HG02885 (cell line): ENCODE results near the gene CNP.

Experiments used
- ATAC-seq: cut with Tn5 transposase; IDR thresholded peaks from one replicate; pipeline ENCODE4 v1.9.1; 2021; ENCODE audit warnings: mild to moderate bottlenecking; ENCODE audit not compliant: unreplicated experiment, poor library complexity

Gene CNP

DNA sequence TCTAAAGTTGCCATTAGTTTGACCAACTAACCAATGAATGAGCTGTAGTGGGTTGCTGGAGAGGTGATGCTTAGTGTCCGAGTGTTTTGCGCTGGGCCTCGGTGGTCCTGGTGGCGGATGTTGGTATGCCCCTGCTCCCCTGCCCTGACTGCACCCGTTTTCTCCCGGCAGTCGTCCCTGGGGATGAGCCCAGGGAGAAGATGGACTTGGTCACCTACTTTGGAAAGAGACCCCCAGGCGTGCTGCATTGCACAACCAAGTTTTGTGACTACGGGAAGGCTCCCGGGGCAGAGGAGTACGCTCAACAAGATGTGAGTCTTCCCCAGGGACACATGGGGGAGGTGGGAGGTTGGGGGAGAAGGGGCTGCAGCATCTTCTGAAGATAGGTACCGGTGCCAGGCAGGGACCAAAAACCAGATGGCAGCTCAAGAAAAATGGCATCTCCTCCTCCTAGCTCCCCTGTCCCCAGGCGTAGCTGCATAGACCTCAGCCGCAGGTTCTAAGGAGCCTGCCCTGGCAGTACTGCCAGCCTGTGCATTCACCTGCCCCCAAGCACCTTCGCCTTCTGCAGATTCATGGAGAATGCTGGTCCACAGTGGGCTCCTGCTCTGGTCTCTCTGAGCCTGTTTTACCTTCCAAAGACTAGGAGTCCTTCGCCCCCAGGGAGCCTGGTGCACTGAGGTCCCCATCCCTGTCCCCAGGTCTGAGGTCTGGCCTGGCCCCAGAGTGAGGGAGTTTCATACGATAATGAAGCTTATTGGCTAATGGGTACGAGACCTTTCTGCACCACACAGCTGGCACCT is 5.3 kb downstream of the CNP start:
- ATAC-seq = no peak

DNA sequence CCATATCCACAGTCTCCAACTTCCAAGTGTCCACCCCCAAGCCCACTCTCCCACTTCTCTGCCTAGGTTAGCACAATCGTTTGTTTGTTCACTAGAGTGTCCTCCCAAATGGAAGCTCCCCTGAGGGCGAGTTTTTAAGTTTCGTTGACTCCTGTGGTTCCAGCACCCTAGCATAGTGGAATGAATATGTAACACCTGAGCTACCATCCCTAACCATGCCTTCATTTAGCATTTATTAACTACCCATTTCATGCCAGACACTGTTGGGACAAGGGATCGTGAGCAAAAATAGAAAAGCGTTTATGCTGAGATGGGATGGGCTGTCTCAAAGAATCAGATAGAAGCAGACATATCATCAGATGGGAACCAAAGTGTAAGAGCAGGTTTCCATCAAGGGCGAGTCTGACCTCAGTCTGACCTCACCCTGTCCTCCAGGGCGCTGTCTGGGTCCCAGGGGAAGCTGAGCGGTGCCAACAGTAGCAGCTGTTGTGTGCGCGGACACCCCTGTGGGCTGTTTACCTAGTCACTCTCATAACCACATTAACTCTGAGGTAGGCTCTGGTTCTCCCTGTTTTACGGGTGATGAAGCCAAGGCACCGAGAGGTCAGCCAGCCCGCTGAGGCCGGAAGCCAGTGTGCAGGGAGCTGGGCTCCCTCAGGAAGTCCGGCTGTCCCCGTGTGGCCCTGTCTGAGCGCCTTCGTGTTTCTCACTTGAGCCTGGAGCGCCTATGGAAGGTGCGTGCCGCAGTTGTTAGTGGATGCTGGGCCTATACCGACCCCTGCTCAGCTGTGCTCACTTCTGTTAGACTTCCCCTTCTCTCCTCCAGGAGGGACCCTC is 6.2 kb downstream of the CNP start:
- ATAC-seq = no peak

DNA sequence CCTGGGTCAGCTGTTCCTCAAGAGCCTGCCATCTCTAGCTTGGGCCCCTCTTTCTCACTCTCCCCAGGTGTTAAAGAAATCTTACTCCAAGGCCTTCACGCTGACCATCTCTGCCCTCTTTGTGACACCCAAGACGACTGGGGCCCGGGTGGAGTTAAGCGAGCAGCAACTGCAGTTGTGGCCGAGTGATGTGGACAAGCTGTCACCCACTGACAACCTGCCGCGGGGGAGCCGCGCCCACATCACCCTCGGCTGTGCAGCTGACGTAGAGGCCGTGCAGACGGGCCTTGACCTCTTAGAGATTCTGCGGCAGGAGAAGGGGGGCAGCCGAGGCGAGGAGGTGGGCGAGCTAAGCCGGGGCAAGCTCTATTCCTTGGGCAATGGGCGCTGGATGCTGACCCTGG is 6.8 kb downstream of the CNP start:
- no peak for ATAC-seq

DNA sequence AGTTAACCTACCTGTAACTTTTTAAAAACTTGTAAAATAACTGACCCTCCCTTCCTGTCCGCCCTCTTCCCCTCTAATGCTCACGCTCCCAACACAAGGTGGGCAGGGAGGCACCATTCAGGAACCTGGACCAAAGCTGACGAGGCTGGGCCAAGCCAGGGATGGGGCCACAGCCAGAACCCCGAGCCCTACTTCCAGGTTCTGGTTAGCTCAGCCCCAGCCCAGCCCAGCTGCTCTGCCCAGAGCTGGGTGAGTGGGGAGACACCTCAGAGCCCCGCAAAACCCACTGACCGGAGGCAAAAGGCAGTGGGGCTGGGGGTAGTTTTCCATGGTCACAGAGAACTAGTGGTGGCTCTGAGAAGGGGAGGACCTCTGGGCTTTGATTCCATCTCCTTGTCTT is 7.4 kb downstream of the CNP start:
- no peak for ATAC-seq

DNA sequence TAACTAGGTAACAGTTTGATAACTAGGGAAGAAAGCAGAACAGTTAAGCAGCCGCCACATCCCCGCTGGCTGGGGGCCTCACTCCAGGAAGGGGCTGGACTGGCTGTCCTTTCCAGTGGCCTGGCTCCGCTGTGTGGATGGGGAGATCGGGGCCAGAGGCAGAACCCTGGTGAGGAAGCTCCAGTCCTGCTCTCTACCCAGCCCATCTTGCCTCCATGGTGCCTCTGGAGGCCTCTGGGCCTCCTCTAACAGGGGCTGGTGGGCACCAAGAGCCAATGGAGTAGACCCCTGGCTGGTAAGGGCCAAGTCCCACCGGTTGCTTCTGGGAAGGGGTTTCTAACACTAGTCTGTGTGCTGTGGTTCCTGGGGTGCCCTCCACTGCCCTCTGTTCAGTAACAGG is 8.1 kb downstream of the CNP start:
- ATAC-seq = no peak

DNA sequence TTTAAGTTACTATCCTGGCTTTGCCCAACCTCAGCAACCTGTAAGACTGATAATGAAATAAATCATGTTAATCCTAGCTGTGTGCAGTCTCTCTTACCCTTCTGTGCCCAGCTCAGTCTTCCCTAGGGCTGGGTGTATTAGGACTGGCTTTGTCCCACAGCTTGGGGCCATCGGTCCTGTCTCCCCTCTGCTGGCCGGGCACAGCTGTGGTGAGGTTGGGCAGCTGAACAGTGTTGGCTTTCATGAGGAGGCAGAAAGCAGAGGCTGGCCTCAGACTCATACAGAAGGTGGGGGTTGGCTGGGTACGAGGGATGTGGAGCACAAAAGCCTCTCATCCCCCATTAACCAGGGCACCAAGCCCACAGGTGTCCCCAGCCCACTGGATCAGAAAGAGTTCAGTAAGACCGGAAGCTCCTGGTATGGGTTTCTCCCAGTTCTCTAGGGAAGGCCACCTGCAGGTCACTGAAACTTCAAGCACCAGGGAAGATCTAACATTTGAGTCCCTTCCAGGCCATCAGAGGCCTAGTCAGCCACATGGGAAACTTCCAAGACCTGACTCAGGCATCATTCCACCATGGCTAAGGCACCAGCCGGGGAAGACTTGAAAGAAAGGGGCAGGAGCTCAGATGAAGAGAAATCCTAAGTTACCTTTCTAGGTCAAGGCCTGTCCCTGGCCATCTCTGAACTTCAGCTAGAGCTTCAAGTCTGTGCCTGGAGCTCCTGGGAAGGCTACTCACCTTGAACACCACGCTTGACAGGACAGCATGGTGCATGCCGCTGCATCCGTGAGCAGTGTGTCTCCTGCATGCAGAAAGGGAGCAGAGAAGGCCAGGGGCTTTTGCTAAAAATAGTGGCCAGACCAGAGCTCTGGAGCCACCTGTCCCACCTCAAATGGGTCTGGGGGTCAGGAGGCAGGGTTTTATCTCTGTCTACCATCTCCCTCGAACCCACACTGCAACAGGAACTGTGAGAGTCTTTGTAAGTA is 8.8 kb downstream of the CNP start:
- ATAC-seq = no peak

DNA sequence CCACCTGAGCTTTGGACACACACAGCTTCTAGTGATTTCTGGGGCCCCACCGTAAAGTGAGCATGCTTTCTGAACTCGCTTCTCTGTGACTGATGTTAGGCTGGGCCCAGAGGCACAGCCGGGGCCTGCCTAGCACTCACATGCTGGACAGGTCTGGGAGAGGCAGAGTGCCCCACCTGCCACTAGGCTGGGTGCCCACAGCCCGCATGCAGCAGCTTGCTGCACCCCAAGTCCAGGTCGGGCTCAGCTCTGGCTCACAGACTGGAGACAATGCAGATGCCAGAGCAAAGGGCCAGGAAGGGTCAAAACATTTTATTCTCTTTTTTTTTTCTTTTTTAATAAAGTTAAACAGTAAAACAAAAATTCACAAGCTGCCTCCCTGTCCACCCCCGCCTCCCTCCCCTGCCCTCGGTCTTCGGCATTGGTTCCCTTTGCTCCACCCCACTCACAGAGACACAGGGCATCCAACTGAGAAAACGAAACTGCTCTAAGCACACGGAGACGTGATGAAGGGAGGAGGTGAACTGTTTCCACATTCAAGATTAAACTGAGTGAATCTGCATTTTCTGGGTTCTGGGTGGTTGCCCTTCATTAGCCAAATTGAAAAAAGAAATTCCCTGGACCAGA is 9.7 kb downstream of the CNP start:
- no peak for ATAC-seq

DNA sequence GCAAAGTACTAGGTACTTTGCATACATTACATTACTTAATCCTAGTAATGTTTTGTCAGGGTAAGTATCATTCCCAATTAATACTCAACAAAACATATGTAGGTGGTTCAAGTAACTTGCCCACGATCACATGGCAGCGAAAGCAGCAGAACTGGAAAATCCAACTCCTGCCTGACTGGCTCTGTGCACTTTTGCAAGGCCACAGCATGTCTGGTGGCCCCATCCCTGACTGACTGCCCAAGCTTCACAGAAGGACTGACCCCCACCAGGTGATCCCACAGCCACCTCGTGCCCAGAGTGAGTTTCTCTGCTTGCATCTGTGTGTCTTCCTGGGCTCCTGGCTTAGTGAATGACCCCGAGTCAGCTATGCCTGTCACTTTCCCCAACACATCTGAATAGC is 11.4 kb downstream of the CNP start:
- no peak for ATAC-seq

DNA sequence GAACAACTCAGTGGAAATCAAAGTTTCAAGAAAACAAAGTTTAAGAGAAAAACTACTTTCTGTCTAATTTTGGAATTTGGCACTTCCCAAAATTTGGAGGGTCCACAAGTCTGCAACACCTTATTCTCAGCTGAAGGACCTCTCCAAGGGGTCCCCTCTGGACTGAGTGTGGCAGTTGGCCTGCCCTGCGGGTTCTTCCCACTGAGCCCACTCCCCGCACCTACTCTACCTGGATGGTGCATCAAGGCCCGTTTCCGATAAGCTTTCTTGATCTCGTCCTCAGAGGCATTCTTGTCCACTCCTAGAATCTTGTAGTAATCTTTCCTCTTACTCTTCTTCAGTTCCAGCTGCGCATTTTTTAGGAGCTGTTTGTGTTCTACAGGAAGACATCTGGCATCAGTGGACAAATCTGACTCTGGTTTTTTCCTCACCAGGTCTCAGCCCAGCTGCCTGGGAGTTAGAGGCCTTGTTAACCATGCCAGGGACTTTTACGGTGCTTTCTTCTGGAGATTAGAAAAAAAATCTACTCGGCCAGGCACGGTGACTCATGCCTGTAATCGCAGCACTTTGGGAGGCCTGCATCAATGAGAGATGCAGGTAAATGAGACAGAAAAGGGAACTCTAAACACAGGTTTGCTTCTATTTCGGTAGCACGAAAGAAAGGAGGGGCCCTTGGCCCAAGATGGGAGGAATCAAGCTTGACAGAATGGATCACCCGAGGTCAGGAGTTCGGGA is 15.6 kb downstream of the CNP start:
- no peak for ATAC-seq

DNA sequence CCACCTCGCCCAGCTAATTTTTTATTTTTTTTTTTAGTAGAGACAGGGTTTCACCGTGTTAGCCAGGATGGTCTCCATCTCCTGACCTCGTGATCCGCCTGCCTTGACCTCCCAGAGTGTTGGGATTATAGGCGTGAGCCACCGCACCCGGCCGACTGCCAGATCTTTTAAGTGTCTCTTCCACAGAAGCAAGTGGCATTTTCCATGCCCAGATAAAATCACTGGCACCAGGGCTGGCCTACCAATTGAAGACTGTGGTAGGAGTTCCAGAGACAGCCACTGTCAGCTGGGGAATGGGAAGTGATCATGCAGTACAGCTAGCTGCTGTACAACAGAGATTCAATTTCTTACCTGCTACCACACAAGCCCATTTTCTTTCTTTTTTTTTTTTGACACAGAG is 17.9 kb downstream of the CNP start:
- ATAC-seq = no peak

DNA sequence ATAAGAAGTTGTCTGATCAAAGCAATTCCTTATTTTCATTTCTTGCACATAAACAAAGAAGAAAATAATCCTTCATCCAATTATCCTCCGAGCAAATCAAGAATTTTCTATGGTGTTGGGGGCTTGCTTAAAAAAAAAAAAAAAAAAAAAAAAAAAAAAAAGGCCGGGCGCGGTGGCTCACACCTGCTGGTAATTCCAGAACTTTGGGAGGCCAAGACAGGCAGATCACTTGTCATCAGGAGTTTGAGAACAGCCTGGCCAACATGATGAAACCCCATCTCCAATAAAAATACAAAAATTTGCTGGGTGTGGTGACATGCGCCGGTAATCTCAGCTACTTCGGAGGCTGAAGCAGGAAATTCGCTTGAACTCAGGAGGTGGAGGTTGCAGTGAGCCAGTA is 19.3 kb downstream of the CNP start:
- ATAC-seq = no peak

DNA sequence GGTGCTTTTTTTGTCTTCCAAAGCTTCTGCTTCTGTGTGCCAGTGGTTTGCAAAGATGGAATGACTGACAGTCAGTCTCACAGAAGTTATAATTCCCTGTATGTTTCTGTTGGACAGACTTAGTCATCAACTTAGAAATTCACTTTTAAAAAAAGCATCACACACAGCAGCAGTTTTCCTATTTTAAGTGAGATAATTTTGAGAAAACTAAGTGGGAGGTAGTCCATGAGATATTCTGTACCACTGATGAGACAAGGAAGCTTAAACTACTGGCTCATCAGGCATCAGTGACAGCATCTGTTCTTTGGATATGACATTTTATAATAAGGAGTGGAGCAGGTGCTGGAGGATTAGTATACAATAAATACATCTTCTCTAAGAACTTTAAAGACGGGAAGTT is 20.0 kb downstream of the CNP start:
- ATAC-seq = no peak

DNA sequence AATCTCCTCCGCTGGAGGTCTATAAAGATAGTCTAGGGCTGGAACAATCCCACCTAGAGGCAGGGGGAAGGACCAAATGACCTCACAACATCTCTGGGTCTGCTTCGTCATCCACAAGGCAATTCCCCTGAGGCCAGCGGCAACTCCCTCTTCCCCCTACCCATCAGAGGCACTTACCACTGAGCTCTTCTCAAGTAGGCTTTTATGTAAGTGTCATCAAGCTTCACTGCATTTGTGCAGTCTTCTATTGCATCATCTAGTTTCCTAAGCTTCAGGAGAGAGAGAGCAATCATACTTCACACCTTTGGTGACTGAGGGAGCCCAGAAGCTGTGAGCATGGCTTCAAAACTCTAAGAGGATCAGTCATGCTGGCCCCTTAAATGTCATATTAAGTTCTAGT is 21.0 kb downstream of the CNP start:
- no peak for ATAC-seq

DNA sequence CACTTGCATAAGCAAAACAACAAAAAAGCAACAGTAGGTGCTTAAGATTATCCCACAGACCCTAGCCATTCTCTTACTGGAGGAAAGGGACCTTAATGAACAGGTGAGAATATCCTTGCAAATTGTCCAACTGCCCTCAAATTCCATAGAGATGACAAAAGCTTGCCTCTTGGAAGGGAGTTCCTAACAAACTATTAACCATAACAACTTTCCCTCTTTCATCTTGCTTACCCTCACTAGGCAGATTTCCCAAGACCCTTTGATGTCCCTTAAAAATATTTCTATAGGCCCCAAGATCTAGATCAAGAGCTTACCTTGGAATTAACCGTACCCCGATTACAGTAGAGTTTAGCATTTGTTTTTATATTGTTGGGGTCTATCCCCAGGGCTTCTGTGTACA is 21.8 kb downstream of the CNP start:
- ATAC-seq = no peak

DNA sequence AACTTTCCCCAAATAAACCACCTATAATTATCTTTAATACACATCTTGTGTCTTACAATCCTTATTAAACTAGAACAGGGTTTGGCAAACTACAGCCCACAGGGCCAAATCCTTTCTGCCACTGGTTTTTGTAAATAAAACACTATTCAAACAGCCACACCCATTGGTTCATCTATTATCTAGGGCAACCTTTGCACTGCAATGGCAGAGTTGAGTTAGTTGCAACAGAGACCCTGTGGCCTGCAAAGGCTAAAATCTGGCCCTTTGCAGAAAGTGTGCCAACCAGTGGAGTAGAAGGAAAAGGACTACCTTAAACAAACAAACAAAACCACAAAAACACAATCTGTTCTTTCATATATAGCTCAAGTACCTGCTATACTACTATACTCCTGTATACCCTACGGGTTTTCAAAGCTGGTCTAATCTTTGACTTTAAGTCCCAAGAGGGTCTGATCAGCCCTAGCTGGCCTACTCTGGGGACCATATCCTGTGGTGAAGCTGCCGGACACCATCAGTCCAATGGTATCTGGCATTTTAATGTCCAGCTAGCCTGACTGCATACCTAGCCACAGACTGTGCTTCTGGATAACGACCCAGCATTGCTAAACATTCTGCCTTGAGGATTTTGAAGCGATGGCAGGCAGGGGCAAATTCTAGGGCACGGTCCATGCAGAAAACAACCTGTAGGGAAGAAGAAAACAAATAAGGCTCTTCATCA is 23.3 kb downstream of the CNP start:
- no peak for ATAC-seq

DNA sequence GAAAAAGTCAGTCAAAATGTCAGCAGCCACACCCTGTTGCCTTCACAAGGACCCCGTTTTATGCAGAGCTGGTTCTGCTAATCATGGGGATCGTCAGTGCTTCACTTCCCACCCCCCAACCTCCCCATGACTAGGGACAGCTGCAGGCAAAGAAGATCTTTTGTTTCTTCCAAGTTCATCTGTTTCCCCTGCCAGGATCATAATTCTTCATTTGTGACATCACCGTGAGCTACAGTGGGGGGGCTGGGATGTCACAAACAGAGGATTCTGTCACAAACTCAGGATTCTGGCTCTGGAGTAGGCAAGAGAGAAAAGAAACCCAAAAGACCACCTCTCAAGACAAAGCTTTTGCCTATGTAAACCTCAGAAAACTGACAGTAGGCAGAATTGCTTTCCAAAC is 26.0 kb downstream of the CNP start:
- ATAC-seq = no peak

DNA sequence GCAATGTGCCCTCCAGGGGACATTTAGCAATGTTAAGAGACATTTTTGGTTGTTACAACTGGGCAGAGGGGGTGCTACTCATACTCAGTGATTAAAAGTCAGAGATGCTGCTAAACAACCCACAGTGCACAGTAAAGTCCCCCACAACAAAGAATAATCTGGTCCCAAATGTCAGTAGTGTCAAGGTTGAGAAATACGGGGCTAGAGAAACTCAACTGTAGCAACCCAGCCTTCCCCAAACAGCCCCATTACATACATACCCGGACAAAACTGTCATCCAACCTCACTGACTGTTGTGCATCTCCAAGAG is 30.2 kb downstream of the CNP start:
- no peak for ATAC-seq

DNA sequence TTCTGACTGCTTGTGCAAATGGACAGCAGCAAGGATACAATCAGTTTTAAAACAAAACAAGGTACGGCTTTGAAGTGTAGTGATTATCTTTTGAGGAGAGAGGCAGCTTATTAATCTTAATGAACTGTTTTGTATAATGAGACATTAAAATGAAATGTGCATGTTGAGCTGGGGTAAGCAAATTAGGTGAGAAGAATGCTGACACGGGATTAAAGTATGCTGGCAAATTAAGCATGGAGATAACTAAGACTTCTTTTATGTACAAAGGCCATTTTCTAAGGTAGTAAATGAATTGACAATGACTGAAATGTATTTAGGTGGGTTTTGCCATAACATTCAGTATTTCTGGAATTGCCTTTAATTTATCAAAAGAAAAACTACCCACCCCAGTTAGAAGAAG is 31.9 kb downstream of the CNP start:
- no peak for ATAC-seq
